ELF-1 (cell line): ENCODE data around the gene CARTPT.
A peak's percentile ranks its signal among the peaks of the same experiment; 100 is the strongest.

Experiments
- DNase-seq: peaks from one replicate; pipeline ENCODE4 v3.0.0-alpha.2; 2016; ENCODE audit warnings: low read depth, low spot score

Gene CARTPT

DNA sequence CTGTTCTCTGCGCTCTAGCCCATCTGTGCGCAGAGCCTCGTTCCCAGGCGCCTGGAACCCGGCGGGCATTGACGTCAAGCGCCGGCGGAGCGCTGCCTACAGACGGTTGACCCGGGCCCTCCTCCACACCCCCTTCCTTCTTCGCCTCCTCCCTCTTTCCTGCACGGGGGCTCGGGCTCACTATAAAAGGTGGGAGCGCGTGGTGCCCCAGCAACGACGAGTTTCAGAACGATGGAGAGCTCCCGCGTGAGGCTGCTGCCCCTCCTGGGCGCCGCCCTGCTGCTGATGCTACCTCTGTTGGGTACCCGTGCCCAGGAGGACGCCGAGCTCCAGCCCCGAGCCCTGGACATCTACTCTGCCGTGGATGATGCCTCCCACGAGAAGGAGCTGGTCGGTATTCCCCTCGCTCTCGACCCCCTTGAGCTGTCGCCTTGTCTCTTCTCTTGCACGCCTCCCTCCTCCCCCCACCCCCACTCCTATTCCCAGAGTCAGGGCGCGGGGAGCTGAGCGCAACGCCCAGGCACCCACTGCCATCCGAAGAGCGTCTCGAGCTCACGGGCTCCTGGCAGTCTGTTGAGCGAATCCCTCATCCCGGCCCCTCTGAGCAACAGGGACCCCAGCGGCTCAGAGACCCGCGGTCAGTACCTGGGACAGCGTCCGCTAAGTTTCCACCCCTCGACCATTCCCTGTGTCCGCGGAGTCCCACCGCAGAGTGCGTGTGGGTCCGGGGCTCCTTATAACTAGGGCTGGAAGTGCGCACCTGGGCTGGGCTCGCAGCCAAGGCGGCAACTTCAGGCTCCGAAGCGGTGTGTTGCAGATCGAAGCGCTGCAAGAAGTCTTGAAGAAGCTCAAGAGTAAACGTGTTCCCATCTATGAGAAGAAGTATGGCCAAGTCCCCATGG lies at the start of gene CARTPT:
TSS of gene CARTPT (plus strand) at position 213 of the 902 bp plus-strand sequence. CDS start at position 232, 19 bp downstream.
- DNase-seq = peak; percentile 77

GRCh38 chr5:71677977-71678376 lies 41.1 kb upstream of the CARTPT start:
- DNase-seq = no peak

DNA sequence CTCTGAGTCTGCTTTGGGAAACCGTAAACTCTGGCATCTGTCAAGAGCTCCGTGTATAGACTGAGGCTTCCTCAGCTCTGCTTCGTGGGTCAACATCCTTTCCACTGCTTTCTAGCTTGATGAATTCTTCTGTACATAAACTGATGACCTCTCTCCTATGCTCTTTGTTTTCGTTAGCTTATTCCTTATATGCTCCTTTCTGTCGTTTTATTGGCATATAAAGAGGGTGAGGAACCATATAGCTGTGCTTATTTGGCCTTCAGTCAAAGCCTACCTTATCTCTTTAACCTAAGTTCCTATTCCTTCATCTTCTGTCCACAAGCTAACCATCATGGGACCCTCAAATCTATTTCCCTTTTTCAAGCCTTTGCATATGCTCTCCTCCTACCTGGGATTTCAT lies 39.4 kb upstream of the CARTPT start:
- DNase-seq = no peak

DNA sequence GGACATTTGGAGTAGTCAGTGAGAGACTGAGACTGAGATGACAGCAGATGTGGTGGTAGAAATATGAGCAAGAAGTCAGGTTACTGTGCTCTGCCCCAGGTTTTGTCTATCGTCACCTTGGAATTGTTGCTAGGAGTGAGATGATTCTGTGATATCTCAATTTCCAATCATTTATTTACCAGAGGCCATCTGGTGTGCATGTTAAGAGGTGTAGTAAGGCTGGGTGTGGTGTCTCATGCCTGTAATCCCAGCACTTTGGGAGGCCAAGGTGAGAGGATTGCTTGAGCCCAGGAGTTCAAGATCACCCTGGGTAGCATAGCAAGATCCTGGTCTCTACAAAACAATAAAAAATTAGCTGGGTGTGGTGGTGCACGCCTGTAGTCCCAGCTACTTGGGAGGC lies 38.6 kb upstream of the CARTPT start:
- no peak for DNase-seq

GRCh38 chr5:71681296-71681695 lies 37.8 kb upstream of the CARTPT start:
- DNase-seq = no peak

DNA sequence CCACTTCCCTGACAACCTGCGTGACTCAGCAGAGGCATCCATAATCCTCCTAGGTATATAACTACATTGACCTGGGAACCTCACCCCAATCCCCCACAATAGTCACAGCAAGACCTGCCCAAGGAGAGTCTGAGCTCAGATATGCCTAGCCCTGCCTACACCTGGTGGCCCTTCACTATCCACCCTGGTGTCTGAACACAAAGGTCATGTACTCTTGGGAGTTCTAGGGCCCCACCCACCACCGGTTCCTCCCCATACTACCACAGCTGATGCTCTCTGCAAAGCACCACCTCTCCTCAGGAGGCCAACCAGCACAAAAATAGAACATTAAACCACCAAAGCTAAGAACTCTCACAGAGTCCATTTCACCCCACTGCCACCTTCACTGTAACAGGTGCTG lies 34.8 kb upstream of the CARTPT start:
- no peak for DNase-seq

- DNase-seq = peak; percentile 27
Observed at GRCh38 chr5:71693828-71694427, 25.1 kb upstream of the CARTPT start.

DNA sequence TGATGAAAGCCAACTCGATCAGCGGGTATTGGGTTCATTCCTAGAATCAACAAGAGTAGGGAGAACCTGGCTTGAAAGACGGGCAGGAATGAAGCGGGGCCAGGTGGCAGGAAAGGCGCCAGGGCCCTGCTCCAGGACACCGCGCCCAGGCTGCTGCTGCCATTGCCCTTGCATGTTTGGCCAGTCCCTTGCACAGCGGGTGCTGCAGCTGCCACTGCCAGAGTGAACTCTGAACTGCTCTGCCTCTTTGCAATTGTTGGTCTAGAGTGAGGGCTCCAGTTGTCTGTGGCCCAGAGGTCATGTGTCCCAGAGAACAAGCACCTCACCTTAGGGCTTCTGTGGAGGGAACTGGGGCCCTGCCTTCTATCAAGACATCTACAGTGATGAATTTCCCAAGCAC lies 24.0 kb upstream of the CARTPT start:
- no peak for DNase-seq

- no peak for DNase-seq
Observed at GRCh38 chr5:71695595-71695994, 23.5 kb upstream of the CARTPT start.

DNA sequence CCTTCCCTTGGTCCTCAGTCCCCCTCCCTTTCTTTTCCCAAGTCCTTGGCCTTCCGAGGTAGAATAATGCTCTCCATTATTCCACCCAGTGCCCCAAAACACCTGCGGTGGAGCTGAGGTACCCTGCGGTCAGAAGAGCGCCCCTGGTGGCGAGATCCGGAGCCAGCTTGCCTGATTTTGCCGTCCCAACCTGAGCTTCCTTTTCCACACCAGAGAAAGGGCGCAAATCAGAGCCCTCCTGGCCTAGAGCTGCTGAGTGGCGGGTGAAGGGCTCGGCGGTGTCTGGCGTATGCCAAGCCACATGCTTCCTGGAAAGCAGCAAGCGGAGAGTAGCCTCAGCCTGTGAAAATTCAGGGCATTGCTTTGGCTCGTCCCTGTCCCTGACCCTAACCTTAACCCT lies 21.1 kb upstream of the CARTPT start:
- DNase-seq = peak; percentile 83

DNA sequence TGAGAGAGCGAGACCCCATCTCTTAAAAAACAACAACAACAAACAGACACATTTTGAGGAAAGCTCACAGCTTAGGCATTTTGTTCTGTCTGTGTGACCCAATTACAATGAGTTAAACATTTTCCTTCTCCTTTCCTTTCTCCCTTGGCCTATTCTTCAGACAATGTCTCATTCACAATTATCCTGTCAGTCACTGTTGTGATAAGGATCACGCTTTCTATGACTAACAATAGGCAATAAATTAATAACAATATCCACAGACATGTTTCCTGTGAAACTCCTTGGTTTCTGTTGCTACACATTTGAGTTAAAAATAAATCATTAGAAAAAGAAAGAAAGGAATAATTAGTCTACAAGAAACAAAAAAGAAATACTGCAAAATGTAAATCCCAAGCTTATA lies 19.8 kb upstream of the CARTPT start:
- no peak for DNase-seq

GRCh38 chr5:71699751-71700150 lies 19.3 kb upstream of the CARTPT start:
- DNase-seq = no peak

DNA sequence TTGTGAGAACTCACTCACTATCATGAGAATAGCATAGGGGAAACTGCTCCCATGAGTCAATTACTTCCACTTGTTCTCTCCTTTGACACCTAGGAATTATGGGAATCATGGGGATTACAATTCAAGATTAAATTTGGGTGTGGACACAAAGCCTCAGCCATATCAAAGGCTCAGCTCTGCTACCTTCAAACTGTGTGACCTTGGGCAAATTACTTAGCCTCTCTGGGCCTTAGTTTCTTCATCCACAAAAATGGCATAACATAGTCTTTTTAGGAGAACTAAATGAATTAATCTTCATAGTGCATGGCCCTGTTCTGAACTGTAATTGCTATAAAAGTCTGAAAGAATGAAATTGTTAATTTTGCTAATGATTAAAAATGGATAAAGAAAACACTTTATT lies 18.3 kb upstream of the CARTPT start:
- DNase-seq = no peak

- DNase-seq = no peak
Observed at GRCh38 chr5:71701407-71701806, 17.7 kb upstream of the CARTPT start.

GRCh38 chr5:71703941-71704340 lies 15.1 kb upstream of the CARTPT start:
- DNase-seq = peak; percentile 69

- DNase-seq = no peak
Observed at GRCh38 chr5:71705421-71705820, 13.7 kb upstream of the CARTPT start.

DNA sequence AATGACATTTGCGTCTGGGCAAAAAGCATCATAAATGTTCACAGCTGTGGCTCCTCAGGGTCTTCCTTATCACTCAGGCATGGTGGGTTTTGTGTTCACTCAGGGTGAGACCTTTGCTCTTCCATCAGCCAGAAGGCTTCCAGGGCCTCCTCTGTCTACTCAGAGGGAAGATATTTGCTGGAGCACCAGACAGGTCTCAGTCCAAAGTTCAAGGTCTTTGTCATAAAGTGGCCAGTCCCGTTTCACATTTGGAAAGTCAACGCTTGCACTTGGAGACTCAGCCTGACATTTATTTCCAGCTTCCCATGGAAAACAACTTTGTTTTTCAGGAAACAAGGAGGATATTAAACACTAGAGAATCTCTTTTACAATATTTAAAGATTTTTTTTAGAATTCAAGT lies 12.2 kb upstream of the CARTPT start:
- no peak for DNase-seq

GRCh38 chr5:71711610-71712009 lies 7.5 kb upstream of the CARTPT start:
- no peak for DNase-seq

- no peak for DNase-seq
Observed at GRCh38 chr5:71714911-71715310, 4.2 kb upstream of the CARTPT start.

- DNase-seq = no peak
Observed at GRCh38 chr5:71727978-71728377, 8.9 kb downstream of the CARTPT start.

DNA sequence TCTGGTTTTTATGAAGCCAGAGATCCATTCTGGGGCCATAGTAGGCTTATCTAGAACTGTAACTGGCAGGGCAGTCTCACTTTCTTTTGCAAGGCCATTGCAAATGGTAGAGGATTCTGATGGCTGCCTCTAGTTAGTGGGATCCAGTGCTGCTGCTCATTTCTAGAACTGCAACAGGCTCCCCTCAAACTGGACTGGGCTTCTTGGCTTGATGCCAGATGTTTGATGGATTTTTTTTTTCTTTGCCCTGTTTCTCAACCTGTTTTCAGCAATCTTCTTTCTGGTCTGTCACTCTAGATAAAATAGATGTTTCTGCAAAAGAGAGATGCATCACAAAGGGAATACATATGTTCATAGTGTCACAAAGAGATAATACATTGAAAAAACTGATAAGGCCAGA lies 11.9 kb downstream of the CARTPT start:
- DNase-seq = no peak

- no peak for DNase-seq
Observed at GRCh38 chr5:71732011-71732410, 12.9 kb downstream of the CARTPT start.

DNA sequence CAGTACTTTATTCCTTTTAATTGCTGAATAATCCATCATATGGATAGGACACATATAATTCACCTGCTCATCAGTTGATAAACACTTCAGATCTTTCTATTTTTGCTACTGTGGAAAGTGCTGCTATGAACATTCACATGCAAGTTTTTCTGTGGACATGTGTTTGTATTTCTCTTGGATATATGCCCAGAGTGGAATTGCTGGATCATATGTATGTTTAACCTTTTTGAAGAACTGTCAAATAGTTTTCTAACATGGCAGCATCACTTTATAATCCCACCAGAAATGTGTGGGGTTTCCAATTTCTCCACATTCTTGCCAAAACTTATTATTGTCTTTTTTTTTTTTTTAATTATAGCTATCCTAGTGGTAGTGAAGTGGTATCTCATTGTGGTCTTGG lies 15.1 kb downstream of the CARTPT start:
- no peak for DNase-seq
